Measurements from ENCODE around the gene MEI4.

DNA sequence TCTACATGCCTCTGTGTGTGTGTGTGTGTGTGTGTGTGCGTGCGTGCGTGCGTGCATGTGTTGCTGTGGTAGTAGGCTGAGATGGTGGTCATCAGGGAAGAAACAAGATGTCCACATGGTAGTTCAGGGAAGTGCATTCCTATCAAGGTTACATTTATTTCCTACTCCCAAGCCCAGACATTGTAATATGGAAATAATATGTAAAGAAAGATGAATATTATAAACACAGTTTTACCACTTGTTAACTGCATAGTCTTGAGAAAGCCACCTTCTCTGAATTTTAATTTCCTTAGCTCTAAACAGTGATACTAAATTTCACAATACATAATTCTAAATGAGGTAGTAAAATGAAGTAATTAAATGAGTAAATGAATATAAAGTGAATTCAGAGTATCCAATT lies 14.0 kb downstream of the MEI4 start:
- TF ChIP-seq EP300 (IDR thresholded peaks at IDR 0.05) (no peak), POLR2AphosphoS5 (IDR thresholded peaks at IDR 0.05) (no peak), CTCF (IDR thresholded peaks at IDR 0.05) (no peak)
